Cardiac ventricle fibroblast (primary cell): ENCODE results near the gene BTF3L4. TPM values are rescaled to one million over a fixed set of nuclear protein-coding genes. Genes with fewer than 3 reads are reported as not detected.

Source experiments
- total RNA-seq: library from RNA; depleted of rRNA; stranded (reverse); fragments of >200 nt; gene quantifications from 2 replicates; pipeline ENCODE4 v1.2.3, GENCODE V29; 2015

The BTF3L4 gene
- 40.4 and 45.4 TPM in 2 replicates for total RNA-seq

DNA sequence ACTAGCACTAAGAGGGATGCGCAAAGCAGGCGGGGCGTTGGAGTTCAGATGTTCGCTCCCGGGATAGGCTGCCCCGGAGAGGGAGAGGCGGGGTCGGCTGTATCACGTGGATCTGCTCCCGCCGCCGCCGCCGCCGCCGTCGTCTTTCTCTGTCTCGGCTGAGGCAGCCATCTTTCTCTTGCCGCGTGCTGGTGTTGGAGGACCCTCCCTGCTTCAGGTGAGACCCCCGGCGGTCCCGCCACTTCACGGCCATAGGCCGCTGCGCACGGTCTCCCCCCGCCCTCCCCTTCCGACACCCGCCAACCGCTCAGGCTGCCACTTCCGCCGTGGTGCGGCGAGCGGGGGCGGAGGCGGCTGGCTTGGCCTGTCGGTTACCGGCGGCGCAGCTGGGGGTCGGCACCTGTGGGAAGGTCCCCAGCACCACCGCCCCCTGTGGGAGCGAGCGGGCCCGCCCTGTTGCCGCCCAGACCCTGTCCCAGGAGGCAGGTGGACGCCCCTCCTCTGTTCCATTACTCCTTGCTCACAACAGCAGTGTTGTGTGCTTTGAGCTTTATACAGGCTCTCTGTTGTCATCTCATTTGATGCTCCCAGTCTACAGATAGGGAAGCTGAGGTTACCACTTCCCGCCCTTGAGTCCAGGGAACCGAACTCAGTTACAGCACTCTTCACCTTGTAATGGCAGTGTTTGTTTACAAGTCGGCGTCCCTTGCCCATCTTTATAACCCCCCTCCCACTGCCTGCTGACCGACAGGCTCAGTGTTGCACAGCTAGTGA, at the start of gene BTF3L4:
Gene BTF3L4, plus strand, starts transcription at position 133 of the 774 bp plus-strand sequence. CDS start 3,553 bp downstream, outside the sequence.

DNA sequence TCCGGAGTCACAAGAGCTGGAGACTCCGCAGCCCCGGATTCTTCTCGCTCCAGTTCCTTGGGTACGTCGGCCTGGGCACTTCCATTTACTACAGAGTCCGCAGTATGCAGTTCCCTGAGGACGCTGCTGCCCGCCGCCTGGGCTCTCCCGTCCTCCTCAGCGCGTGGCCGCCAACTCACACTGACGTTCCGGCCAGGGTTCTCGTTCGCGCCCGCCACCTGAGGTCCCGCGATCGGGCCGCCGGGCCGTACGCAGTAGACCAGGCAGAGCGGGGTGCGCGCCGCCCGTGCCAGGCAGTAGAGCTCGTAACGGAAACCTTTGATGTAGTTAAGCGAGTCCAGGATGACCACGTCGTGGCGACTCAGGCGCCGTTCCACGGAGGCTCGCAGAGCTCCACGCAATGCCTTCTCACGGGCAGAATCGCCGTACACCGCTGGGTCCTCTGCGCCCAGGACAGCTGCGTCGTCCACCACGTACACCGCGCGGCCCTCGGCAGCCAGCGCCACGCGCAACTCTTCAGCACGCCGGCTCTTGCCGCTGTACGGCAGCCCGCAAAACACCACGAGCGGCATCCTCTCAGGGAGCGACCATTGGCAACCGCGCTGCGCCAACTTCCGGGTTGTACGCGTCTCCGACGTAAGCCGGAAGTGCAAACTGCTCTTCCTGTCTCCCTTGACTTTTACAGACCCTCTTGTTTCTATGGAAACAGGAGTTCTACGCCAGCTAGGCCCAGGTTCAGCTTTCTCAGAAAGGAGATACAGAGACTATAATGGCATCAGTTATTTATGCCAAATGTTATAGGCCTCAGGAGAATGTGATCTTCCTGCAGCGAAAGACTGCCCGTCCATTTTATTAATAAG, 22.7 kb upstream of the BTF3L4 start, which contains the start of gene KTI12:
Gene KTI12, minus strand, starts transcription at position 621 of the 860 bp plus-strand sequence. Its CDS starts 49 bp downstream, at position 572.

DNA sequence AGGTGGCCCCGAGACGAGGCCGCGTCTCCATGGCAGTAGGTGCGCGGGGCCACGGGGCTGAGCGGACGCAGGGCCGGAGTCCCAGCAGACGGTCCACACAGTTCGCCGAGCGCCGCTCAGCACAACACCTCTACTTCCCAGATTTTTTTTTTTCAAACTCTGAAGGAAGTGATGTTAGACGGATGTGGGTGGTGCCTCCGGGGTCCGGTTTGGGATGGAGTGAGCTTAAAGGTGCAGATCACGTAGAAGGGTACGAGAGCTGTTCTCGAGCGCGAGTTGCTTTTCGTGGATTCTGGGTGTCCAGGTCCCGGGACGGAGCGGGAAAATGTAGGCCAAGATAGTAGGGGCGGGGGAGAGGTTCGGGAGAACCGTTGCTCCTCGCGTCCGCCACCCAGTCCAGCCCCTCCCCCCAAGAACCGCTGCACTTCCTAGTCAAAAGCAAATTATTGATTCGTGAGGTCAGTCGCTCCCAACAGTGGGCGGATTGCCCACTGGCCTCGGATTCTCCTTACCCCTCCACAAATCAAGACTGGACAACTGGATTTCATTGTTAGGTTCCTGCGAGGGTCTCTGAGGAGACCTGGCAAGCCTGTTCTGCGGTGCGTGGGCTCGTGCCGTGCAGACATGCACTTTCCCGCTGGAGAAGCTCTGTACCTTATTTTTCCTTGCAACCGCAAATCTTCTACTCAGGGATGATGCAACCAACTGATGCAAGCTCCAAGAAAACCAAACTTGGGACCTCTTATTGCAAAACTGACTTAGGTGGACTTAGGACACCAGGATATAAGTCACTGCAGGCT, 829 bp upstream of the BTF3L4 start, which contains the start of gene TXNDC12:
Gene TXNDC12, minus strand, starts transcription at position 126 of the 800 bp plus-strand sequence. Its CDS starts 95 bp downstream, at position 31.

Other genes with a start within 250 kb of the BTF3L4 start
- 50.2 and 59.9 TPM in 2 replicates for gene NRDC, start 177.6 kb upstream of the BTF3L4 start, total RNA-seq
- 0.06 and 0.15 TPM in 2 replicates for gene RAB3B, start 65.6 kb upstream of the BTF3L4 start, total RNA-seq
- 9.9 and 10.4 TPM in 2 replicates for gene KTI12, start 22.5 kb upstream of the BTF3L4 start, total RNA-seq
- 36.4 and 40.4 TPM in 2 replicates for gene TXNDC12, start 1.1 kb upstream of the BTF3L4 start, total RNA-seq
- gene ZFYVE9, start 85.8 kb downstream of the BTF3L4 start, total RNA-seq: 15.4 and 17.7 TPM in 2 replicates